ENCODE data around the gene FBXO36. TPM values are rescaled to one million over a fixed set of nuclear protein-coding genes. Genes with fewer than 3 reads are reported as not detected.
"Not testable (repeated sequence)": the region's sequence is repeated elsewhere in the genome, so short reads cannot be mapped to it uniquely, and the experiment has no call there.

FBXO36 gene
- total RNA-seq, 2 experiments from 2014 or later = 0.54 to 1.4 TPM

DNA sequence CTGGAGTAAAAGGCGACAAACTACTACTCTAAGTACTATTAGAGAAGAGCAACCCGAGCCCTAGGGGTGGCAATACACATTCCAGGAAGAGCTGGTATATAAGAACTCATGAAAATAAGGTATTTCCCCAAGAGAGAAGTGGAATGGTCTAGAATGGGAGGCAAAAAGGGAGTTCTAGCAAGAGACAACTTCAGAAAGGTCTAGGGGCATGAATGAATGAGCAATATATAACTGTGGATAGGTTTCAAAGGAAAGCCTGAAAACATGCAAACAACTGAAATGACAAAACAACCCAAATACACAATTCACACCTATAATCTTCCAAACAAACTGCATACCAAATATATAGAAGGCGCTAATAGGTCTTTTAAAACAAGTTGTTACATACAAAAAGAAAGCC is 22.7 kb upstream of the FBXO36 start:
- H3K27me3 Mint-ChIP-seq = no peaks in the 10 kb centered on the region
- ATAC-seq (no peak), DNase-seq (no peak)
- H3K4me1 Mint-ChIP-seq = peaks cover 27% of the 10 kb centered on the region
- CTCF ChIA-PET = interaction anchor here (0.7 to 2.0 kb wide), 2 partner anchors 12 to 119 kb away, joined by 3 to 8 read pairs; no protein-coding TSS in a partner anchor
- H3K27ac Mint-ChIP-seq = no peak overlapping the region
- H3K36me3 Mint-ChIP-seq = peaks cover 29% of the 10 kb centered on the region
- no peak overlapping the region for H3K4me3 Mint-ChIP-seq
- H3K9me3 Mint-ChIP-seq (ENCODE audit: low read depth) = no peaks in the 10 kb centered on the region

- no peak for ATAC-seq
- no peak for DNase-seq
- H3K36me3 Mint-ChIP-seq = peaks cover 29% of the 10 kb centered on the region
- H3K9me3 Mint-ChIP-seq (ENCODE audit: low read depth) = no peaks in the 10 kb centered on the region
- CTCF ChIA-PET = interaction anchor here (2.0 kb wide), 1 partner anchor 11 kb away, joined by 8 read pairs; no protein-coding TSS in a partner anchor
- H3K4me1 Mint-ChIP-seq = peaks cover 27% of the 10 kb centered on the region
- H3K27ac Mint-ChIP-seq = no peak overlapping the region
- H3K27me3 Mint-ChIP-seq = no peaks in the 10 kb centered on the region
- H3K4me3 Mint-ChIP-seq = no peak overlapping the region
These were observed 22.3 kb upstream of the FBXO36 start for GRCh38 chr2:229900012-229900411.

- CTCF ChIA-PET = interaction anchor here (2.0 kb wide), 1 partner anchor 11 kb away, joined by 8 read pairs; no protein-coding TSS in a partner anchor
These were observed 21.8 kb upstream of the FBXO36 start for GRCh38 chr2:229900514-229900913.

DNA sequence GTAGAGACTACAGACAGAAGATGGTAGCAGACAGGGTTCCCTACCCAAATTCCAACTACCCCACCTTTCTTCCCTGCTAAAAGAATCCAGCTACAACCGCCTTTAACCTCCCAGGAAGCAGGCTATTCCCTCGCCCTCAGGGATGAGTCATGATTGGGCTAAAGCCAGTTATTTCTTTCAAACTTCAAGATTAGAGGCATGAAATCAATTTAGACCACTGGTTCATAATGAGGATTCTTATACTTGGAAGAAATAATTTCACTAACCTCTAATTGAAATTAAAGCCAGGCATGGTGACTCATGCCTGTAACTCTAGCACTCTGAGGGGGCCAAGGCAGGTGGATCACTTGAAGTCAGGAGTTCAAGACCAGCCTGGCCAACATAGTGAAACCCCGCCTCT is 20.5 kb upstream of the FBXO36 start:
- CTCF ChIA-PET = interaction anchor here (1.1 to 1.4 kb wide), 2 partner anchors 100 to 121 kb away, joined by 3 to 4 read pairs; no protein-coding TSS in a partner anchor
- no peak for DNase-seq
- H3K27me3 Mint-ChIP-seq = no peaks in the 10 kb centered on the region
- H3K4me3 Mint-ChIP-seq = no peak overlapping the region
- no peaks in the 10 kb centered on the region for H3K9me3 Mint-ChIP-seq (ENCODE audit: low read depth)
- peaks cover 27% of the 10 kb centered on the region for H3K4me1 Mint-ChIP-seq
- ATAC-seq = no peak
- peaks cover 29% of the 10 kb centered on the region for H3K36me3 Mint-ChIP-seq
- H3K27ac Mint-ChIP-seq = no peak overlapping the region

More at GRCh38 chr2:229900514-229900913, 21.8 kb upstream of the FBXO36 start:
- not testable (repeated sequence) for H3K27ac Mint-ChIP-seq; H3K4me3 Mint-ChIP-seq; H3K9me3 Mint-ChIP-seq (ENCODE audit: low read depth); ATAC-seq; H3K27me3 Mint-ChIP-seq; DNase-seq
- H3K36me3 Mint-ChIP-seq = peaks cover 29% of the 10 kb centered on the region
- H3K4me1 Mint-ChIP-seq = peaks cover 27% of the 10 kb centered on the region

GRCh38 chr2:229903037-229903436 is 19.3 kb upstream of the FBXO36 start:
- Mint-ChIP-seq H3K9me3 (ENCODE audit: low read depth) (no peaks in the 10 kb centered on the region), H3K27ac (no peak overlapping the region), H3K4me1 (peaks cover 24% of the 10 kb centered on the region), H3K4me3 (no peak overlapping the region), H3K36me3 (peaks cover 33% of the 10 kb centered on the region), H3K27me3 (no peaks in the 10 kb centered on the region)
- CTCF ChIA-PET = interaction anchor here (0.8 kb wide), 1 partner anchor 16 kb away, joined by 4 read pairs; no protein-coding TSS in a partner anchor
- ATAC-seq (no peak), DNase-seq (no peak)

DNA sequence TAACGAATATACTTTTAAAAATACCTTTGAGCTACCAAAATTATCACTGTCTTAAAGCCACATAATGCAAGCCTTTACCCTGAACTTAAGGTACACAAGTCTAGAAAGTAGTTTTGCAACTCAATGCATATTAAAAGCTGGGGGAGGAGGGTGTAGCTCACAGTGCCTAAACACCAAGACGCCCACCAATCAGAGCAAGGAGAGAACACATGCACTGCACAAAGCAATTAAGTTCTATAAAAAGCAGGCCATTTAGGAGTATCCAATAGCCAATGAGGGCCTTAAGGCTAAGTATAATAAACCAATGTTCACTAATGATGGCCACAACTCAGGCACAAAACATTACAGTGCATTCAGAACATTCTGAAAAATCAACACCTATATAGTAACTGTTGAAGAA is 16.7 kb upstream of the FBXO36 start:
- H3K9me3 Mint-ChIP-seq (ENCODE audit: low read depth) = no peaks in the 10 kb centered on the region
- H3K27ac Mint-ChIP-seq = no peak overlapping the region
- peaks cover 27% of the 10 kb centered on the region for H3K36me3 Mint-ChIP-seq
- H3K27me3 Mint-ChIP-seq = no peaks in the 10 kb centered on the region
- ATAC-seq = no peak
- DNase-seq = no peak
- no peak overlapping the region for H3K4me3 Mint-ChIP-seq
- H3K4me1 Mint-ChIP-seq = peaks cover 24% of the 10 kb centered on the region
- CTCF ChIA-PET = interaction anchor here (1.5 kb wide), 1 partner anchor 16 kb away, joined by 3 read pairs; the partner anchor contains the start of genes FBXO36 and TRIP12

DNA sequence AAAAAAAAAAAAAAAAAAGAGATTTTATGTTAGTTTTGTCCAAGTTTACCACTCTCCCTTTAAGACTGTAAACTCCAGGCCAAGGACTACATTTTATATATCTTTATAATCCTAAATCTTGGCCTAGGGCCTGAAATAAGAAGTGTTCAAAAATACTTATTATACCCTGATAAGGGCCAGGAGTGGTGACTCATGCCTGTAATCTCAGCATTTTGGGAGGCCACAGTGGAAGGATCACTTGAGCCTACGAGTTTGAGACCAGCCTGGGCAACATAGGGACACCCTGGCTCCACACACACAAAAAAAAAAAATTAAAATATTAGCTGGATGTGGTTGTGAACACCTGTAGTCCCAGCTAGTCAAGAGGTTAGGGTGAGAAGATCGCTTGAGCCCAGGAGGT is 13.2 kb upstream of the FBXO36 start:
- ATAC-seq (no peak), DNase-seq (no peak)
- Mint-ChIP-seq H3K4me3 (no peak overlapping the region), H3K27me3 (no peaks in the 10 kb centered on the region), H3K4me1 (peaks cover 35% of the 10 kb centered on the region), H3K9me3 (ENCODE audit: low read depth) (no peaks in the 10 kb centered on the region), H3K27ac (no peak overlapping the region), H3K36me3 (peaks cover 17% of the 10 kb centered on the region)
- CTCF ChIA-PET = interaction anchor here (1.4 to 4.4 kb wide), 3 partner anchors 11 to 109 kb away, joined by 6 to 37 read pairs (median 16); partner anchors contain the start of genes FBXO36 and TRIP12

DNA sequence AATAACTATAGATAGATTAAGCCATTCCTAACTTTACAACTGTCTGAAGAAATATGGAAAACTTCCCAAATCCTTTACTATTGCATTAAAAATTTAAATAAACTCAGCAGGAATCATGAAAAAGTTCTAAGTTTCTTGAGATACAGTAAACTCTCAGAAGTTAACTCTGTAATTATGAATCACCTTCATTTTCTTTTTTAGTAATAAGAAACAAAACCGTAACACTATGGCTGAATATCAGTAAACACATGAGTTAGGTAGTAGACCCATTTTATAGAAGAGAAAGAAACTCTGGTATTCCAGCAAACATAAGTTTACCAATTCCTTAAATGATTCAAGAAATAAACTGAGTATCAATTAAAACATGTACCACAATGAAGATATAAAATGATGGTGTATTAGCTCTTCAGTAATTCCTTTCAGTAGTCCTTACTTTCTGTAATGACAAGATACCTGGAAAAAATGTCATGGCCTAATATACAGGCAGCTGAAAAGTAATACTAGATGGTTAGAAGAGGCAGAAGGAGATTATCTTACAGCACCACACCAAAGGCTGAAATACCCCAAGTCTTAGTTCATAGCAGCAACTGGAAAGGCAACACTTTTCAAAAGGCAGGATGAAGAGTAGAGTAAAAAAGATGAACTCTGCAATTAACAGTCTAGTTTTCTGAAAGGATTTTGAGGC is 12.0 kb upstream of the FBXO36 start:
- Mint-ChIP-seq H3K27ac (peak overlapping the region; percentile 24), H3K4me1 (peaks cover 39% of the 10 kb centered on the region), H3K4me3 (no peak overlapping the region), H3K36me3 (peaks cover 17% of the 10 kb centered on the region), H3K27me3 (no peaks in the 10 kb centered on the region), H3K9me3 (ENCODE audit: low read depth) (no peaks in the 10 kb centered on the region)
- CTCF ChIA-PET = interaction anchor here (0.7 to 4.4 kb wide), 11 partner anchors 9 to 134 kb away, joined by 3 to 37 read pairs (median 4); partner anchors contain the start of genes FBXO36 and TRIP12
- ATAC-seq (peak; percentile 25), DNase-seq (no peak)

- peak; percentile 49 for DNase-seq
- CTCF ChIA-PET = interaction anchor here (0.8 to 4.4 kb wide), 12 partner anchors 11 to 135 kb away, joined by 3 to 37 read pairs (median 4); partner anchors contain the start of genes FBXO36 and TRIP12
- H3K36me3 Mint-ChIP-seq = peaks cover 18% of the 10 kb centered on the region
- H3K4me3 Mint-ChIP-seq = no peak overlapping the region
- peaks cover 40% of the 10 kb centered on the region for H3K4me1 Mint-ChIP-seq
- ATAC-seq = peak; percentile 74
- peak overlapping the region; percentile 65 for H3K27ac Mint-ChIP-seq
- no peaks in the 10 kb centered on the region for H3K9me3 Mint-ChIP-seq (ENCODE audit: low read depth)
- no peaks in the 10 kb centered on the region for H3K27me3 Mint-ChIP-seq
These were observed 11.4 kb upstream of the FBXO36 start for GRCh38 chr2:229910832-229911412.

DNA sequence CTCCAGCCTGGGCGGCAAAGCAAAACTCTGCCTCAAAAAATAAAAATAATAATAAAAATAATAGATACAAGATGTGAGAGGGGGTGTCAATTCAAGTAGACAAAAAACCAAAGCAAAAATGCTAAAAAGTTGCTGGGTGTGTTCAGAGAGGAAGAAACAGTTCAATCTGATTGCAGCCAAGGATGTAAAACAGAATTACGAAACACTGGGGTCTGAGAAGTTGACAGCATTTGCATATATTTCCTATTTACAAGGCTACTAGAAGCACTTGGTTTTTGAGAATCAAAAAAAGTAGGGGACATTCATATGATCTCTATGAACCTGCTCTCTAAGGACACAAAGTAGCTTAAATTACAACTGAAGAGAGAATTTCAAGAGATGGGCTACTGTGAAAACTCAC is 8.1 kb upstream of the FBXO36 start:
- Mint-ChIP-seq H3K36me3 (peaks cover 29% of the 10 kb centered on the region), H3K9me3 (ENCODE audit: low read depth) (no peaks in the 10 kb centered on the region), H3K4me1 (peaks cover 54% of the 10 kb centered on the region), H3K27ac (no peak overlapping the region), H3K4me3 (no peak overlapping the region), H3K27me3 (no peaks in the 10 kb centered on the region)
- CTCF ChIA-PET = interaction anchor here (1.8 kb wide), 1 partner anchor 44 kb away, joined by 3 read pairs; no protein-coding TSS in a partner anchor
- no peak for ATAC-seq
- DNase-seq = no peak

DNA sequence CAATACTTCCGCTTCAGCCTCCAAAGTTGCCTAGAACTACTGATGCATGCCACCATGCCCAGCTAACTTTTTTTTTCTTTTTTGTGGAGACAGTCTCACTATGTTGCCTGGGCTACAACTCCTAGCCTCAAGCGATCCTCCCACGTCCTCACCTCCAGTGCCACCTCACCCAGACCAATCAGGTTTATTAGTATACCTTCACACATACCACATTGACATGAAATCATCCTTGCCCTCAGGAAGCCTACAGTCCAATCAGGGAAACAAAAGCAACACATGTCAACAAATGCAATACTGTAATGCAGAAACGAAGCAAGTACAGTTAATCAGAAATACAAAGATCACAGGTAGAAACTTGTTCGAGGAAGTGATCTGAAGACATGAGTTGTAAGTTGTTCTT is 4.5 kb upstream of the FBXO36 start:
- Mint-ChIP-seq H3K36me3 (peaks cover 44% of the 10 kb centered on the region), H3K4me3 (no peak overlapping the region), H3K27me3 (no peaks in the 10 kb centered on the region), H3K4me1 (peaks cover 43% of the 10 kb centered on the region), H3K9me3 (ENCODE audit: low read depth) (no peaks in the 10 kb centered on the region), H3K27ac (peak overlapping the region; percentile 2)
- CTCF ChIA-PET = interaction anchor here (1.3 to 1.5 kb wide), 2 partner anchors 117 to 242 kb away, joined by 3 read pairs; no protein-coding TSS in a partner anchor
- DNase-seq (no peak), ATAC-seq (no peak)

- CTCF ChIA-PET = interaction anchor here (1.0 to 3.1 kb wide), 6 partner anchors 10 to 147 kb away, joined by 3 to 16 read pairs (median 5); no protein-coding TSS in a partner anchor
- Mint-ChIP-seq H3K4me1 (peaks cover 45% of the 10 kb centered on the region), H3K4me3 (peak overlapping the region; percentile 99), H3K27ac (peak overlapping the region; percentile 99), H3K9me3 (ENCODE audit: low read depth) (no peaks in the 10 kb centered on the region), H3K27me3 (no peaks in the 10 kb centered on the region), H3K36me3 (peaks cover 37% of the 10 kb centered on the region)
- ATAC-seq (no peak), DNase-seq (peak; percentile 59)
These were observed 2.2 kb upstream of the FBXO36 start for GRCh38 chr2:229920011-229920641.

Data from activated CD8-positive, alpha-beta memory T cell treated with anti-CD3 and anti-CD28 coated beads, Interleukin-2, amount 10 ng/mL, durations not matched to agents 7 days and 5 days (primary cell).